WERI-Rb-1 (cell line): Measurements from ENCODE around the gene GIT2.
A peak's percentile ranks its signal among the peaks of the same experiment; 100 is the strongest.
"Not testable (repeated sequence)": the region's sequence is repeated elsewhere in the genome, so short reads cannot be mapped to it uniquely, and the experiment has no call there.

Source experiments
- DNase-seq: peaks from one replicate; pipeline ENCODE4 v3.0.0-alpha.2; 2020
- H3K27ac ChIP-seq: fragments of 250-450 bp; sonication (Bioruptor Pico); 2 replicates; pipeline ENCODE4 v1.5.1; 2020; ENCODE audit warnings: mild to moderate bottlenecking, moderate library complexity
- H3K27me3 ChIP-seq: fragments of 250-450 bp; sonication (Bioruptor Pico); 2 replicates; pipeline ENCODE4 v1.5.1; 2021; ENCODE audit warnings: mild to moderate bottlenecking, low read depth, moderate library complexity; ENCODE audit not compliant: insufficient read depth, severe bottlenecking
- H3K36me3 ChIP-seq: fragments of 250-450 bp; sonication (Bioruptor Pico); 2 replicates; pipeline ENCODE4 v1.5.1; 2020; ENCODE audit warnings: mild to moderate bottlenecking, moderate library complexity
- H3K4me3 ChIP-seq: 2 replicates; pipeline ENCODE4 v1.5.1; 2011; ENCODE audit warnings: low read depth, mild to moderate bottlenecking, control low read depth, low read length
- H3K9me3 ChIP-seq: fragments of 250-450 bp; sonication (Bioruptor Pico); 2 replicates; pipeline ENCODE4 v1.5.1; 2021; ENCODE audit warnings: mild to moderate bottlenecking, moderate library complexity; ENCODE audit not compliant: severe bottlenecking
- CTCF ChIP-seq: IDR thresholded peaks from 2 replicates; pipeline ENCODE4 v1.5.1; 2011; ENCODE audit warnings: low read depth, mild to moderate bottlenecking, control low read depth, inconsistent platforms, low read length

GIT2 gene

DNA sequence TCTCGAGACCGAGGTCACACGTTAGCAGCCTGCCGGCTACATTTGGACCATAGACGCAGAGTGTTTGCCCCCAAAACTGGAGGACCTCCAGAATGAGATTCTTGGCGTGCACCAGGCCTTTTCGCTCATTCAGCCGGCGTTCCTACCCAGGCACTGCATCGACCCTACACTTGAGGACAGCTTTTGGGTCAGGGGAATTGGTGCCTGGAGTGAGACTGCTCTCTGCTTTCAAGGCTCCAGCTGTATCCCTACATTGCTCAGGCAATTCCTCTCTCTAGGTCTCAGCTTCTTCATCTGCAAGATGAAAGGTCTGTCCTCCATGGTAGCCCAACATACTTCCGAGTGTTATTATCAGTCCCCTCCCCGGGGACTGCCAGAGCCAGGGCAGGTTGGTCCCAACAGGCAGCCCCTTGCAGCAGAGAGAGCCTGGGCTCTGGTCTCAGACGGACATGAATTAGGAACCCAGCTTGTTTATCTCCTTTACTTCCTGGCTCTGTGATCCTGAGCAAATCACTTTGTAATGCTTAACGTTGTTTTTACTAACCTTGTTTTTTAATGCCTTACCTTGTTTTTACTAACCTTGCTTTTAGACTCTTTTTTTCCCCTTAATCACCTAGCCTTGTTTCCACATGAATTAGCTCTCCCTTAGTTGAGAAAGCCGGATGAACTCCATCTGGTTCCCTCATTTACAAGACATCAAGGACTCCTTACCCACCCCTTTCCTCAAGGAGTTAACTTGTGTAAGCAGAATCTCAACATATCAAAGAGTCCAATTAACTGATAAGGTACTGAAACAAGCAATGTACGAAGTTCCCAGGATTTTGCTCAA, 95.2 kb downstream of the GIT2 start:
- peak overlapping the region; percentile 90 for H3K27ac ChIP-seq
- H3K9me3 ChIP-seq = no peaks in the 10 kb centered on the region
- no peak for TF ChIP-seq CTCF
- peaks cover 31% of the 10 kb centered on the region for H3K36me3 ChIP-seq
- peak overlapping the region; percentile 60 for H3K4me3 ChIP-seq
- no peak for DNase-seq
- no peaks in the 10 kb centered on the region for H3K27me3 ChIP-seq

DNA sequence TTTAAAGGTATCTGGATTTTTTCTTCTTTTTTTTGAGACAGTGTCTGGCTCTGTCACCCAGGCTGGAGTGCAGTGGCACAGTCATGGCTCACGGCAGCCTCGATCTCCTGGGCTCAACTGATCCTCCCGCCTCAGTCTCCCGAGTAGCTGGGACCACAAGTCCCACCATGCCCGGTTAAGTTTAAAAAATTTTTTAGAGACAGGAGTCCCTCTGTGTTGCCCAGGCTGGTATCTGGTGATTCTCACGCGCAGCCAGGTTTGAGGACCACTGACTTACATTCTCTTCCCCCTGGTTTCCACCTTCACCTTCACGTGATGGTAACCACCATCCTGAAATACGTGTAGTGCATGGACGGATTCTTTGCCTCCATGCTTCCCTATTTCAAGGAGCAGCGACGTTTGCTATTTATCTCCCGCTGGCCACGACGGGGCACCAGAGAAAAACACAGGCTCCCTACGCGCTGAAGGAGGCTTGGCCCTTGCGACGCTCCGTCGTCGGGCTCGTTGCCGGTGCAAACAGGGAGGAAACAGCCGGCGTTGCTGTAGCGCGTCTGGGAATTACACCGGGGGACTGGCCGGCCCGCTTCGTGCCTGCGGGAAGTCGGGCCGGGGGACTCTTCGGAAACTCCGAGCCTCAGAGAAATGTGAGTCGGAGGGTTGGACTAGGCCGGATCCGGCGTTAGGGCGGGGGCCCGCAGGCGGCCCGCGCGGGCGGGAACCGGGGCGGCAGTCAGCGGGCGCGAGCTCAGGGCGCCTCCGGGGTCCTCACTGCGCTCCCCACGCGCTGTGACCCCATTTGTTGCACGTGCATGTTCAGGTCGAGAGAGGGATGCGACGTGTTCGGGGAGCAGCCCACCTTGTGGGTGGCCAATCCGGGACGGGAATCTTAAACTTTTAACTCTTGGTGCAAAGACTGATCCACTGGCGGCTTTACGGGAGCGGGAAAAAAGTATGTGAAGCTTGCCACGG, 96.1 kb downstream of the GIT2 start, which contains the start of gene TCHP:
Gene TCHP (plus strand): TSS at position 492 of the 969 bp plus-strand sequence. CDS start 2,753 bp downstream, outside the sequence.
- TF ChIP-seq CTCF = peak; percentile 40; the same call in 1 of the 2 replicates
- peak; percentile 83 for DNase-seq
- H3K27me3 ChIP-seq = no peaks in the 10 kb centered on the region
- H3K4me3 ChIP-seq = peak within 1 kb of the TSS; percentile 60
- H3K9me3 ChIP-seq = no peaks in the 10 kb centered on the region
- H3K36me3 ChIP-seq = peaks cover 22% of the 10 kb centered on the region
- peak within 1 kb of the TSS; percentile 90 for H3K27ac ChIP-seq

GRCh38 chr12:109899345-109899744, 96.8 kb downstream of the GIT2 start:
- H3K27ac ChIP-seq = peak overlapping the region; percentile 90
- peaks cover 15% of the 10 kb centered on the region for H3K36me3 ChIP-seq
- not testable (repeated sequence) for H3K9me3 ChIP-seq, H3K4me3 ChIP-seq, DNase-seq, H3K27me3 ChIP-seq

DNA sequence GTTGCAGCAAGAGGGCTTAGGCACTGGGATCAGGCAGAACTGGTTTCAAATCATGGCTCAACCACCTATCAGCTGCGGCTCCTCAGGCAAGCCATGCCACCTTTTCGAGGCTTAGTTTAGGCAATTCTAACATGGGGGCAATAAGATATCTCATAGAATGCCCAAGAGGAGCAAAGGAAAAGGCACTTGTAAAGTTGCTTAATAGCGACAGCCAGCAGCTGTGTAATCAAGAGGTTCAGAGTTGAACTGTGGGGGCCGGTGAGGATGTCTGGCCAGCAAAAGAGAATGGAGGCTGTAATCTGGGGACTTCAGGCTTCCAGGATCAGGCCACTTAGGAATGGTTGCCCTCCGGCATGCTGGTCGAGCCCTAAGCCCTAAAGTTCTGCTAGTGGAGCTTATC, 99.1 kb downstream of the GIT2 start:
- Histone ChIP-seq H3K4me3 (no peak overlapping the region), H3K36me3 (no peaks in the 10 kb centered on the region; the same call in 1 of the 2 replicates), H3K27ac (no peak overlapping the region), H3K27me3 (no peaks in the 10 kb centered on the region), H3K9me3 (no peaks in the 10 kb centered on the region)
- TF ChIP-seq CTCF = no peak
- no peak for DNase-seq

GRCh38 chr12:109896188-109896587, 100.0 kb downstream of the GIT2 start:
- DNase-seq = no peak
- Histone ChIP-seq H3K27ac (no peak overlapping the region), H3K9me3 (no peaks in the 10 kb centered on the region), H3K36me3 (no peaks in the 10 kb centered on the region), H3K27me3 (no peaks in the 10 kb centered on the region), H3K4me3 (no peak overlapping the region)
- no peak for TF ChIP-seq CTCF

DNA sequence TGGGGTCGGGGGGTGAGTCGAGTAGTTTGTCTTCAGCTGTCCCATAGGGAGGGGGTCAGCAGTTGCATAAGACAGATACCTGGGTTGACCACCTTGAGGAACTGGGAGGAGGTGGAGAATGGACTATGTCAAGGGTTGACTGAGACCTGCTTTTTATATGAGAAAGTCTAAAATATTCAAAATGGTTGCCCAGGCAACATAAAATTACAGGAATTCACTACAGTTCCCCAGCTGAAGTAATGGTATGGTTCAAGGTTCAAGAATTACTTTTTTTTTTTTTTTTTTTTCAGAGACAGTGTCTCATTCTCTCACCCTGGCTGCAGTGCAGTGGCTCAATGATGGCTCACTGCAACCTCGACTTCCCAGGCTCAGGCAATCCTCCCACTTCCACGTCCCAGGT, 101.2 kb downstream of the GIT2 start:
- H3K4me3 ChIP-seq = no peak overlapping the region
- H3K27ac ChIP-seq = no peak overlapping the region
- no peak for DNase-seq
- no peaks in the 10 kb centered on the region for H3K36me3 ChIP-seq
- H3K27me3 ChIP-seq = no peaks in the 10 kb centered on the region
- H3K9me3 ChIP-seq = no peaks in the 10 kb centered on the region
- TF ChIP-seq CTCF = no peak
